Measurements from ENCODE around the gene MGME1.

The MGME1 gene

DNA sequence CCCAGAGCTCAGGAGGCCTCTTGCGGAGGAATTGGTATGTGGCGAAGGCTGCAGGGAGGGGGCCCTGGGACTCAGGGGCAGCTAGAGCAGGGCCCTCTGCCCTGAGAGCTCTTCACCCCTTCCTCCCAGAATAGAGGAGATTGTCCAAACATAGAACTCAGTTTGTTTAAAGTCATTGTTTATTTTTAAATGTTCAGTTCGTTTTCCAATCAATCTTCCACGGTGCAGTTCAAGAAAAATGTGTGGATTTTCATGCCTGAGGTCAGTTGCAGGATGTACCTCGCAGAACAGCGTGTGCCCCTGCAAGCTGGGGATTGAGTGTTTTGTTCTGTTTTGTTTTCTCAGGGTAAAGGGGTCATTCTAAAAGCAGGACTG lies 37.2 kb downstream of the MGME1 start:
- DNase-seq (ENCODE audit: extremely low spot score): no peak
- TF ChIP-seq NFRKB (IDR thresholded peaks at IDR 0.05) (no peak), TARDBP (IDR thresholded peaks at IDR 0.05) (no peak), SP1 (IDR thresholded peaks at IDR 0.05) (no peak), FOXK2 (IDR thresholded peaks at IDR 0.05) (no peak), BHLHE40 (IDR thresholded peaks at IDR 0.05; ENCODE audit: borderline replicate concordance) (no peak), SUZ12 (IDR thresholded peaks at IDR 0.05) (no peak), LEF1 (IDR thresholded peaks at IDR 0.05; ENCODE audit: borderline replicate concordance) (no peak), CTBP1 (IDR thresholded peaks at IDR 0.05; ENCODE audit: borderline replicate concordance) (no peak), ELF4 (IDR thresholded peaks at IDR 0.05) (no peak), FOXA1 (IDR thresholded peaks at IDR 0.05) (no peak)
- TF ChIP-seq, protein P1, sequence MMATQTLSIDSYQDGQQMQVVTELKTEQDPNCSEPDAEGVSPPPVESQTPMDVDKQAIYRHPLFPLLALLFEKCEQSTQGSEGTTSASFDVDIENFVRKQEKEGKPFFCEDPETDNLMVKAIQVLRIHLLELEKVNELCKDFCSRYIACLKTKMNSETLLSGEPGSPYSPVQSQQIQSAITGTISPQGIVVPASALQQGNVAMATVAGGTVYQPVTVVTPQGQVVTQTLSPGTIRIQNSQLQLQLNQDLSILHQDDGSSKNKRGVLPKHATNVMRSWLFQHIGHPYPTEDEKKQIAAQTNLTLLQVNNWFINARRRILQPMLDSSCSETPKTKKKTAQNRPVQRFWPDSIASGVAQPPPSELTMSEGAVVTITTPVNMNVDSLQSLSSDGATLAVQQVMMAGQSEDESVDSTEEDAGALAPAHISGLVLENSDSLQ (IDR thresholded peaks at IDR 0.05): no peak
- POLR2A ChIA-PET: interaction anchor here (1.3 kb wide), 1 partner anchor 53 kb away, joined by 3 read pairs; no protein-coding TSS in a partner anchor
- CTCF ChIA-PET: no interaction called here

DNA sequence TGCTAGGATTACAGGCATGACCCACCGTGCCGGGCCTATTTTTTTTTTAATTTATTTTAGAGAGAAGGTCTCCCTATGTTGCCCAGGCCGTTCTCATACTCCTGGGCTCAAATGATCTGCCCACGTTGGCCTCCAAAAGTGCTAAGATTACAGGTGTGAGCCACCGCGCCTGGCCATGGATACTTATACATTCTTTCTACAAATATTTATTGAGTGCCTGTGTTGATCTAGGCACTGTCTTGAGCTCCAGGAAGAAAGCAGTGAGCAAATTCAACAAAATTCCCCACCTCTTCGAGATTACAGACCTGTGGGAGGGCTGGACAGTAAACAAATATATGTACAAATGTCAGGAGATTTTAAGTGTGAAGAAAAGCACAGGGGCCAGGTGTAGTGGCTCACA lies 37.9 kb downstream of the MGME1 start:
- POLR2A ChIA-PET: no interaction called here
- TF ChIP-seq, protein P1 (IDR thresholded peaks at IDR 0.05): no peak
- TF ChIP-seq FOXM1 (IDR thresholded peaks at IDR 0.05; ENCODE audit: borderline replicate concordance): no peak
- TF ChIP-seq TARDBP (IDR thresholded peaks at IDR 0.05): no peak
- TF ChIP-seq FOXK2 (IDR thresholded peaks at IDR 0.05): no peak
- TF ChIP-seq SP1 (IDR thresholded peaks at IDR 0.05): no peak
- no peak for TF ChIP-seq FOXA1 (IDR thresholded peaks at IDR 0.05)
- DNase-seq (ENCODE audit: extremely low spot score): no peak
- CTCF ChIA-PET: no interaction called here

DNA sequence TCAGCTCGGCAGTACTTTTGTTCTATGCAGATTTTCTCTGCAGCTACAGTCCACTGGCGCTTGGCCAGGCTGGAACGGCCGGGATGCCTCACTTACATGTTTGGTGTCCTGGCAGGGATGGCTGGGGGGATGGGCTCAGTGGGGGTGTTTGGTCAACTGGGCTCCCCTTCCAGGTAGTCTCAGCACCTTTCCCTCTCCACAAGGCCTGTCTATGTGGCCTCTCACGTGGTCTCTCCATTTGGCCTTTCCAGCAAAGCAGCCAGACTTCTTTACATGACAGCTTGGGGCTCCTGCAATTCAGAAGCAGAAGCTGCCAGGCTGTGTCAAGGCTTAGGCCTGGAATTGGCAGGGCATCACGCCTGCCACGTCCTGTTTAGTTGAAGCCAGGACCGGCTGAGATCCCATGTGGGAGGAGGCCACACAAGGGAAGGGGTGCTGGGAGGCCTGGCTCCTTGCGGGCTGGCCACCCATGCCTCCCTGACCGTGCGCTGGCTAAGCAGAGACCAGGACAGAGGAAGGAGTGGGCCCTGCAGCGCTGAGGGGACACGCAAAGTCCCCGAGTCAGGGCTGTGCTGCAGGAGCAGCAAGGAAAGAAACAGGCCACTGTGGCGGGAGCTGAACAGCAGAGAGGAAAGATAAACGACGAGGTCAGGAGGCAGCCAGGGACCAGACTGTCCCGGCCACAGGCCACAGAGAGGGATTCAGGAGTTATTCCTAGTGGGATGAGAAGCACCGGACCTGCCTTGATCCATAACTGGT lies 38.9 kb downstream of the MGME1 start:
- ChIA-PET POLR2A (no interaction called here), CTCF (no interaction called here)
- no peak for DNase-seq (ENCODE audit: extremely low spot score)
- TF ChIP-seq SP1 (IDR thresholded peaks at IDR 0.05) (no peak), BHLHE40 (IDR thresholded peaks at IDR 0.05; ENCODE audit: borderline replicate concordance) (no peak), ARNT (IDR thresholded peaks at IDR 0.05) (no peak), NFRKB (IDR thresholded peaks at IDR 0.05) (no peak), ELF4 (IDR thresholded peaks at IDR 0.05) (no peak), TARDBP (IDR thresholded peaks at IDR 0.05) (no peak), CTBP1 (IDR thresholded peaks at IDR 0.05; ENCODE audit: borderline replicate concordance) (no peak), L3MBTL2 (conservative IDR thresholded peaks at IDR 0.05) (no peak), SUZ12 (IDR thresholded peaks at IDR 0.05) (no peak), ZNF384 (IDR thresholded peaks at IDR 0.05) (no peak), LEF1 (IDR thresholded peaks at IDR 0.05; ENCODE audit: borderline replicate concordance) (no peak), FOXA1 (IDR thresholded peaks at IDR 0.05) (no peak), HDGF (IDR thresholded peaks at IDR 0.05; ENCODE audit: borderline replicate concordance) (no peak), FOXM1 (IDR thresholded peaks at IDR 0.05; ENCODE audit: borderline replicate concordance) (no peak), FOXK2 (IDR thresholded peaks at IDR 0.05) (no peak)
- TF ChIP-seq, protein P1 (IDR thresholded peaks at IDR 0.05): no peak

DNA sequence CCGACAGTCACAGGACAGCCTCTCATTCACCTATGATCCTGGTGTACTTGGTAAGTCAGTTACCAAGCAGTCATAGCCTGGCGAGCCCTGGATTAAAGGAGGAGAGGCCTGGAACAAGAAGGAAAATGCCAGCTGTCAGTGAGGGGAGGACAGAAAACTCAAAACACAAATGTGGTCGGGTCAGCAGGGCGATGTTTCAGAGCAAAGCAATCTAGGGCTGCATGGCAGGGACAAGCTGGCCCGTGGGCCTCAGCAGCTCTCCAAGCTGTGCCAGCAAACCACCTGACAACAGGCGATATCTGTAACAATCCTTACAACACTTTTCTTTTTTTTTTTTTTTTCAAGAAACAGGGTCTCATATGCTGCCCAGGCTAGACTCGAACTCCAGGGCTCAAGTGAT lies 40.3 kb downstream of the MGME1 start:
- CTCF ChIA-PET: no interaction called here
- POLR2A ChIA-PET: no interaction called here
- no peak for TF ChIP-seq FOXM1 (IDR thresholded peaks at IDR 0.05; ENCODE audit: borderline replicate concordance)
- TF ChIP-seq L3MBTL2 (conservative IDR thresholded peaks at IDR 0.05): no peak
- no peak for TF ChIP-seq CTBP1 (IDR thresholded peaks at IDR 0.05; ENCODE audit: borderline replicate concordance)
- TF ChIP-seq BHLHE40 (IDR thresholded peaks at IDR 0.05; ENCODE audit: borderline replicate concordance): no peak
- no peak for TF ChIP-seq HDGF (IDR thresholded peaks at IDR 0.05; ENCODE audit: borderline replicate concordance)
- TF ChIP-seq FOXA1 (IDR thresholded peaks at IDR 0.05): no peak
- no peak for TF ChIP-seq LEF1 (IDR thresholded peaks at IDR 0.05; ENCODE audit: borderline replicate concordance)
- no peak for TF ChIP-seq ARNT (IDR thresholded peaks at IDR 0.05)
- TF ChIP-seq FOXK2 (IDR thresholded peaks at IDR 0.05): no peak
- TF ChIP-seq ELF4 (IDR thresholded peaks at IDR 0.05): no peak
- no peak for TF ChIP-seq SP1 (IDR thresholded peaks at IDR 0.05)
- no peak for TF ChIP-seq ZNF384 (IDR thresholded peaks at IDR 0.05)
- no peak for TF ChIP-seq TARDBP (IDR thresholded peaks at IDR 0.05)
- TF ChIP-seq, protein P1 (IDR thresholded peaks at IDR 0.05): no peak
- TF ChIP-seq SUZ12 (IDR thresholded peaks at IDR 0.05): no peak
- no peak for TF ChIP-seq NFRKB (IDR thresholded peaks at IDR 0.05)
- no peak for DNase-seq (ENCODE audit: extremely low spot score)

DNA sequence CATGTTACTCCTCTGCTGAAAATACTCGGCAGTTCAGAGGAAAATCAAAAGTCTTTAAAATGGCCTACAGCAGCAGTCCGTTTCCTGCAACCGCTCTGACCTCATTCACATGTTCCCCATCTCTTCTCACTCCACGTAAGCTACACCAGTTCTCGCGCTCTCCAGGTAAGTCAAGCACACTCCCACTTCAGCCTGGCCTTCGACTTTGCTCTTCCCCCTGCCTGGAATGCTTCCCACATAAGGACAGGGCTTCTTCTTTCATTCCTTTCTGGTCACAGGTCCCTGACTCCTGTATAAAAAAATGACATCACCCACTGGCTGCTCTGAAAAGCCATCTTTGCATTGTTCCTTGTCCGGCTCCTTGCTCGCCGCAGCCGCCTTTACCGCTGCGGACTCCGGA lies 42.7 kb downstream of the MGME1 start:
- no peak for TF ChIP-seq HDGF (IDR thresholded peaks at IDR 0.05; ENCODE audit: borderline replicate concordance)
- no peak for TF ChIP-seq LEF1 (IDR thresholded peaks at IDR 0.05; ENCODE audit: borderline replicate concordance)
- no peak for TF ChIP-seq ZNF384 (IDR thresholded peaks at IDR 0.05)
- no peak for TF ChIP-seq ELF4 (IDR thresholded peaks at IDR 0.05)
- TF ChIP-seq BHLHE40 (IDR thresholded peaks at IDR 0.05; ENCODE audit: borderline replicate concordance): no peak
- TF ChIP-seq, protein P1 (IDR thresholded peaks at IDR 0.05): no peak
- no peak for TF ChIP-seq FOXM1 (IDR thresholded peaks at IDR 0.05; ENCODE audit: borderline replicate concordance)
- no peak for TF ChIP-seq ARNT (IDR thresholded peaks at IDR 0.05)
- TF ChIP-seq L3MBTL2 (conservative IDR thresholded peaks at IDR 0.05): no peak
- TF ChIP-seq CTBP1 (IDR thresholded peaks at IDR 0.05; ENCODE audit: borderline replicate concordance): no peak
- no peak for TF ChIP-seq NFRKB (IDR thresholded peaks at IDR 0.05)
- no peak for TF ChIP-seq TARDBP (IDR thresholded peaks at IDR 0.05)
- no peak for TF ChIP-seq FOXK2 (IDR thresholded peaks at IDR 0.05)
- POLR2A ChIA-PET: no interaction called here
- CTCF ChIA-PET: no interaction called here
- DNase-seq (ENCODE audit: extremely low spot score): no peak
